HepG2 (cell line): ENCODE measurements around the gene YPEL3. TPM values are rescaled to one million over a fixed set of nuclear protein-coding genes. Genes with fewer than 3 reads are reported as not detected.

Source experiments
- ATF7-NPFF ChIP-seq: sonication (generic); formaldehyde crosslinking; IDR thresholded peaks from 2 replicates; pipeline ENCODE4 v1.8.1; 2023; ENCODE audit warnings: mild to moderate bottlenecking, low read depth, missing genetic modification reagents, moderate library complexity
- ATRX ChIP-seq: sonication (generic); formaldehyde crosslinking; IDR thresholded peaks from 2 replicates; pipeline ENCODE4 v1.4.0; 2020; ENCODE audit warnings: missing genetic modification reagents, borderline replicate concordance
- BCL3 ChIP-seq: sonication (generic); formaldehyde crosslinking; IDR thresholded peaks from 2 replicates; pipeline ENCODE4 v1.5.1; 2020; ENCODE audit warnings: mild to moderate bottlenecking, missing genetic modification reagents, moderate library complexity
- CBX1 ChIP-seq: IDR thresholded peaks from one replicate; pipeline ENCODE4 v1.6.1; 2016; ENCODE audit warnings: antibody characterized with exemption, low read depth
- FOXK1 ChIP-seq: sonication (generic); formaldehyde crosslinking; IDR thresholded peaks from 2 replicates; pipeline ENCODE4 v1.4.0; 2020; ENCODE audit warnings: low read depth, missing genetic modification reagents, borderline replicate concordance
- GLI4 ChIP-seq: sonication (generic); formaldehyde crosslinking; IDR thresholded peaks from 2 replicates; pipeline ENCODE4 v1.5.1; 2020; ENCODE audit warnings: missing genetic modification reagents, mild to moderate bottlenecking, moderate library complexity, borderline replicate concordance
- HMG20A ChIP-seq: IDR thresholded peaks from 2 replicates; pipeline ENCODE4 v1.6.1; 2016; ENCODE audit warnings: borderline replicate concordance
- KMT2A ChIP-seq: sonication (generic); formaldehyde crosslinking; IDR thresholded peaks from 2 replicates; pipeline ENCODE4 v1.4.0; 2020; ENCODE audit warnings: missing genetic modification reagents
- MAX ChIP-seq: IDR thresholded peaks from 2 replicates; pipeline ENCODE4 v1.6.1; 2012; ENCODE audit warnings: inconsistent platforms
- MTF2 ChIP-seq: sonication (generic); formaldehyde crosslinking; IDR thresholded peaks from 2 replicates; pipeline ENCODE4 v1.5.0; 2020; ENCODE audit warnings: missing genetic modification reagents, borderline replicate concordance
- PRPF4 ChIP-seq: fragments of 200-400 bp; formaldehyde crosslinking; IDR thresholded peaks from 2 replicates; pipeline ENCODE4 v1.6.1; 2016; ENCODE audit warnings: low read length, low read depth; ENCODE audit not compliant: poor library complexity, severe bottlenecking
- SMAD3 ChIP-seq: sonication (generic); formaldehyde crosslinking; IDR thresholded peaks from 2 replicates; pipeline ENCODE4 v1.4.0; 2020; ENCODE audit warnings: missing genetic modification reagents
- SOX5 ChIP-seq: IDR thresholded peaks from 2 replicates; pipeline ENCODE4 v1.6.1; 2016; ENCODE audit warnings: borderline replicate concordance
- SP140L ChIP-seq: sonication (generic); formaldehyde crosslinking; IDR thresholded peaks from 2 replicates; pipeline ENCODE4 v1.4.0; 2020; ENCODE audit warnings: missing genetic modification reagents, borderline replicate concordance
- SPEN ChIP-seq: sonication (generic); formaldehyde crosslinking; IDR thresholded peaks from 2 replicates; pipeline ENCODE4 v1.5.1; 2020; ENCODE audit warnings: low read depth, mild to moderate bottlenecking, missing genetic modification reagents
- TBX2 ChIP-seq: sonication (generic); formaldehyde crosslinking; IDR thresholded peaks from 2 replicates; pipeline ENCODE4 v1.5.0; 2020; ENCODE audit warnings: missing genetic modification reagents, mild to moderate bottlenecking, borderline replicate concordance
- TCF12 ChIP-seq, 2 experiments: fragments of 450-650 bp in 1 of 2; sonication (generic) in 1 of 2; formaldehyde crosslinking in 1 of 2; IDR thresholded peaks; 2 replicates each; pipeline versions ENCODE4 v1.6.1 to v1.8.0; 2017 to 2022; ENCODE audit warnings: antibody characterized with exemption in 1 of 2, mild to moderate bottlenecking in 1 of 2, missing genetic modification reagents in 1 of 2, moderate library complexity in 1 of 2
- YEATS2 ChIP-seq: sonication (generic); formaldehyde crosslinking; IDR thresholded peaks from 2 replicates; pipeline ENCODE4 v1.4.0; 2020; ENCODE audit warnings: missing genetic modification reagents, borderline replicate concordance
- ZKSCAN1 ChIP-seq: fragments of 150-350 bp; IDR thresholded peaks from 2 replicates; pipeline ENCODE4 v1.6.1; 2014; ENCODE audit warnings: low read length
- ZNF138 ChIP-seq: sonication (generic); formaldehyde crosslinking; IDR thresholded peaks from 2 replicates; pipeline ENCODE4 v1.5.0; 2020; ENCODE audit warnings: mild to moderate bottlenecking, low read depth, missing genetic modification reagents
- ZNF205 ChIP-seq: IDR thresholded peaks from 2 replicates; pipeline ENCODE4 v1.6.1; 2018; ENCODE audit warnings: missing biosample characterization, missing genetic modification reagents
- ZNF460 ChIP-seq: sonication (generic); formaldehyde crosslinking; IDR thresholded peaks from 2 replicates; pipeline ENCODE4 v1.5.1; 2020; ENCODE audit warnings: missing genetic modification reagents, mild to moderate bottlenecking, borderline replicate concordance
- ZNF496 ChIP-seq: sonication (generic); formaldehyde crosslinking; IDR thresholded peaks from 2 replicates; pipeline ENCODE4 v1.8.1; 2023; ENCODE audit warnings: mild to moderate bottlenecking, moderate library complexity, missing genetic modification reagents; ENCODE audit not compliant: insufficient replicate concordance
- ZNF616 ChIP-seq: sonication (generic); formaldehyde crosslinking; IDR thresholded peaks from 2 replicates; pipeline ENCODE4 v1.5.0; 2020; ENCODE audit warnings: low read depth, mild to moderate bottlenecking, missing genetic modification reagents
- ZSCAN12 ChIP-seq: sonication (generic); formaldehyde crosslinking; IDR thresholded peaks from 2 replicates; pipeline ENCODE4 v1.9.0; 2021; ENCODE audit warnings: mild to moderate bottlenecking, missing genetic modification reagents
- ZZZ3 ChIP-seq: sonication (generic); formaldehyde crosslinking; IDR thresholded peaks from 2 replicates; pipeline ENCODE4 v1.4.0; 2020; ENCODE audit warnings: missing genetic modification reagents, mild to moderate bottlenecking, borderline replicate concordance
- polyA plus RNA-seq, 8 experiments: library from polyadenylated mRNA; depleted of rRNA in 3 of 8; stranded (reverse) in 7 of 8; unstranded in 1 of 8; fragments of >200 nt; fragmentation: Illumina TruSeq in 4 of 8; extraction: Trizol in 4 of 8; gene quantifications; 2 replicates each; pipeline versions ENCODE4 v1.2.1 to v1.2.3, GENCODE V29; 2011 to 2016; ENCODE audit warnings: low read depth in 4 of 8, missing spikeins in 1 of 8, mixed read lengths in 1 of 8; ENCODE audit not compliant: insufficient read depth in 1 of 8
- total RNA-seq, 5 experiments: library from RNA; depleted of rRNA; stranded (reverse); fragments of >200 nt; fragmentation: Illumina TruSeq; extraction: Trizol; gene quantifications; 2 replicates each; pipeline ENCODE4 v1.2.3, GENCODE V29; 2016; ENCODE audit warnings: low read depth in 1 of 5
- TF ChIP-seq, protein P1 (sequence below): sonication (generic); formaldehyde crosslinking; IDR thresholded peaks from 2 replicates; pipeline ENCODE4 v1.5.0; 2020; ENCODE audit warnings: missing genetic modification reagents
- TF ChIP-seq, protein P2 (sequence below): IDR thresholded peaks from 2 replicates; pipeline ENCODE4 v1.6.1; 2016; ENCODE audit warnings: low read depth, control low read depth

The YPEL3 gene
- total and polyA plus RNA-seq, 2 of the 13 experiments (the other 11 are each of a cell fraction or from before 2014, with no cell fraction given) = 5.4 to 47.0 TPM

DNA sequence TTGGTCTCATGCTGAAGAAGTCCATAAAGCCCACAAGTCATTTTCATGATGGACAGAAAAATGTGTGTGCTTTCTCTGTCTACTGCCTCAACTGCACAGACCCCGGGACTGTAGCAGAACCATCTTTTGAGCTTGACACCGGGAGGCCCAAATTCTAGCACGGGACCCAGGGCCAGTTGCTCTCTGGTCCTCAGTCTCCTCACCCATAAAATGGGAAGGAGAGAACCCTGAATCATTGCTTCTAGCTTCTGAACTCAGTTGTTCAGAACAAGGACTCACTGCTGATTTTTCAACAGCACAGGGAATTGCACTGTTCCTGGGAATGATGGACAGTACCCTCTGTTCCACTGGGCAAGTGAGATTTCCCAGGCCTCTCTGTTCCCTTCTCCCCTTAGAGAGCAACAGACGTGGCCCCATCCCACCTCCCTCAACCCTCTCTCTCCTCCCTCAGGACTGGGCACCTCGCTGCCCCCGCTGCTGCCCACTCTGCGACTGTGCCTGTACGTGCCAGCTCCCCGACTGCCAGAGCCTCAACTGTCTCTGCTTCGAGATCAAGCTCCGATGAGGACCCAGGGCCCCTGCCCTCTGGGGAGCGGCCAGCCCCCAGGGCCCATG lies 32.6 kb downstream of the YPEL3 start (continued):
- TF ChIP-seq FOXK1 (CRISPR knock-in tag) (no peak), BCL3 (peak; percentile 52; the same call in 1 of the 2 replicates), ZNF138 (CRISPR knock-in tag) (peak; percentile 35; the same call in 1 of the 2 replicates), SMAD3 (CRISPR knock-in tag) (no peak), TCF12 (IDR thresholded peaks at IDR 0.05) (no peak), TCF12 (CRISPR knock-in tag; IDR thresholded peaks at IDR 0.05) (no peak), MTF2 (CRISPR knock-in tag) (no peak), ATF7-NPFF (CRISPR knock-in tag) (0 out of 2 replicates have a peak, but pooled peaks have one; percentile 49), ZSCAN12 (CRISPR knock-in tag) (no peak), PRPF4 (no peak), ZNF460 (CRISPR knock-in tag) (no peak), KMT2A (CRISPR knock-in tag) (no peak; the same call in 1 of the 2 replicates), YEATS2 (no peak; the same call in 1 of the 2 replicates), GLI4 (CRISPR knock-in tag) (no peak), ATRX (0 out of 2 replicates have a peak, but pooled peaks have one; percentile 20), ZKSCAN1 (no peak), TBX2 (CRISPR knock-in tag) (no peak), SPEN (no peak), MAX (no peak), CBX1 (no peak), SP140L (CRISPR knock-in tag) (no peak), ZNF616 (CRISPR knock-in tag) (no peak), ZNF496 (CRISPR knock-in tag) (no peak), SOX5 (no peak), ZZZ3 (CRISPR knock-in tag) (no peak), HMG20A (no peak), ZNF205 (CRISPR knock-in tag) (0 out of 2 replicates have a peak, but pooled peaks have one; percentile 7)
- TF ChIP-seq, protein P1, sequence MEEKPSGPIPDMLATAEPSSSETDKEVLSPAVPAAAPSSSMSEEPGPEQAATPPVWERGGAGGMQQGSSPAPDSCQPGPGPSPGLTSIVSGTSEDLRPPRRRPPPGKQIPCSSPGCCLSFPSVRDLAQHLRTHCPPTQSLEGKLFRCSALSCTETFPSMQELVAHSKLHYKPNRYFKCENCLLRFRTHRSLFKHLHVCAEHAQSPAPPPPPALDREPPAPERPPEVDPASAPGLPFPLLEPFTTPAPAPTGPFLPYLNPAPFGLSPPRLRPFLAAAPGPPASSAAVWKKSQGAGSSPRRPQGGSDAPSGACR (CRISPR knock-in tag) = 0 out of 2 replicates have a peak, but pooled peaks have one; percentile 39
- TF ChIP-seq, protein P2, sequence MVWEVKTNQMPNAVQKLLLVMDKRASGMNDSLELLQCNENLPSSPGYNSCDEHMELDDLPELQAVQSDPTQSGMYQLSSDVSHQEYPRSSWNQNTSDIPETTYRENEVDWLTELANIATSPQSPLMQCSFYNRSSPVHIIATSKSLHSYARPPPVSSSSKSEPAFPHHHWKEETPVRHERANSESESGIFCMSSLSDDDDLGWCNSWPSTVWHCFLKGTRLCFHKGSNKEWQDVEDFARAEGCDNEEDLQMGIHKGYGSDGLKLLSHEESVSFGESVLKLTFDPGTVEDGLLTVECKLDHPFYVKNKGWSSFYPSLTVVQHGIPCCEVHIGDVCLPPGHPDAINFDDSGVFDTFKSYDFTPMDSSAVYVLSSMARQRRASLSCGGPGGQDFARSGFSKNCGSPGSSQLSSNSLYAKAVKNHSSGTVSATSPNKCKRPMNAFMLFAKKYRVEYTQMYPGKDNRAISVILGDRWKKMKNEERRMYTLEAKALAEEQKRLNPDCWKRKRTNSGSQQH (CRISPR knock-in tag) = no peak
